GM18951 (cell line): Measurements from ENCODE around the gene BMX.

ENCODE experiments used
- POLR2A ChIP-seq: IDR thresholded peaks from 4 replicates; pipeline ENCODE4 v1.6.1; 2011; ENCODE audit warnings: mild to moderate bottlenecking; ENCODE audit not compliant: insufficient read length, insufficient read depth; ENCODE audit errors: extremely low read depth
- in situ Hi-C: fragments of 300-500 bp; cut with MboI; formaldehyde crosslinking; loops from one replicate; pipeline ENCODE4 v1.12.0; 2022; ENCODE audit warnings: low sequenced_read_pairs, mixed read lengths, inconsistent platforms; ENCODE audit not compliant: unreplicated experiment

Gene BMX

GRCh38 chrX:15515931-15516330 is 15.3 kb downstream of the BMX start:
- in situ Hi-C loops, result no loop called here
- TF ChIP-seq POLR2A, result no peak

DNA sequence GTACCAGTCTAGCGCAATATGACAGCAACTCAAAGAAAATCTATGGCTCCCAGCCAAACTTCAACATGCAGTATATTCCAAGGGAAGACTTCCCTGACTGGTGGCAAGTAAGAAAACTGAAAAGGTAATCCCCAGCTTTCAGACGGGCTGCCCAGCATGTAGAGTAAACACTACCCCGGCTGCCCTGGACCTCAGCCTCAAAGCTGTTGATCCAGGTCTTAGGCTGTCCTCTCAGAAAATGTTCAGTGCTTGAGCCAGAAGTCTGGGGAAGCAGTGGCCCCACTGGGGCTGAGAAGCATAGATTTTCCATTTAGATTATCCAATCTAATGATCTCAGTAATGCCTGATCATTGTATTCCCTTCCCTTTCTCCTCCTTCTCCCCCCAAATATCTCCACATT is 21.9 kb downstream of the BMX start:
- TF ChIP-seq POLR2A, result no peak

DNA sequence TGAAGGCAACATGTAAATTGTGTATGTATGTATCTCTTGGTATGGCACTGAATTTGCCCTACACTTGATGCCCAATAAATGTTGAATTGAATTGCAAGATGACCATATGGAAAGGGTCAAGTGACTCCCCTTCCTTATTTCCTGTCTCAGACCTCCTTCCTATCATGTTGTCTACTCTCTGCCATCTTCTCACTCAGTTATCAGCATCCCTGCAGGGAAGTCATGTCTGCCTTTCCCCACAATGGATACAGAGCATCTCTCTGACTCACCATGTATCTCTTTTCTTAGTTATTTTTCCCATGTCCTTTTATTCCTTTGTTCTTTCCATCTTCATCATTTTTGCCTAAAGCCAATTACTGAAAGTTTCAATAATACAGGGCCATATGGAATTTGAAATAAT is 22.5 kb downstream of the BMX start:
- TF ChIP-seq POLR2A, result no peak
- in situ Hi-C loops, result no loop called here

More for the DNA sequence above, 21.9 kb downstream of the BMX start:
- in situ Hi-C loops, result no loop called here

GRCh38 chrX:15524417-15524816 is 23.8 kb downstream of the BMX start:
- TF ChIP-seq POLR2A, result no peak
- in situ Hi-C loops, result no loop called here

- no peak for TF ChIP-seq POLR2A
Measured at GRCh38 chrX:15525664-15526416, 25.2 kb downstream of the BMX start.

DNA sequence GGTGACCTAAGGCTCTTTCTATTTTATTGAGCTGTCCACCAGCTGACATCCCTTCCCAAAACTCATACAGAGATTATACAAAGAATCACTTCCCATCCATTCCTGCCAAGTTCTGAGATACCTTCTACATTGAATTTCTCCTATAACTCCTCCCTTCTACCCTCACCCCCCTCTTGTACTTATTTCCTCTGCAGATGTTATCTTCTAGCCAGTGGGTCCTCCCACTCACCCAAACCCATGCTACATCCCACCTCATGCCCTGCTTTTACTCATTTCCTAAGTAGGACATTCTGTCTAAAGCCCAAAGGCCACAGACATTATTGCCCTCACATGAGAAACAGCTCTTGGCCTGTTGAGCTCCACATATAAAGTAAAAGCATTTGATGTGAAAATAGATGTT is 28.6 kb downstream of the BMX start:
- TF ChIP-seq POLR2A, result no peak
- in situ Hi-C loops, result no loop called here

More at GRCh38 chrX:15525664-15526416, 25.2 kb downstream of the BMX start:
- in situ Hi-C loops, result no loop called here

- in situ Hi-C loops, result no loop called here
- no peak for TF ChIP-seq POLR2A
Measured at GRCh38 chrX:15530318-15530717, 29.7 kb downstream of the BMX start.

DNA sequence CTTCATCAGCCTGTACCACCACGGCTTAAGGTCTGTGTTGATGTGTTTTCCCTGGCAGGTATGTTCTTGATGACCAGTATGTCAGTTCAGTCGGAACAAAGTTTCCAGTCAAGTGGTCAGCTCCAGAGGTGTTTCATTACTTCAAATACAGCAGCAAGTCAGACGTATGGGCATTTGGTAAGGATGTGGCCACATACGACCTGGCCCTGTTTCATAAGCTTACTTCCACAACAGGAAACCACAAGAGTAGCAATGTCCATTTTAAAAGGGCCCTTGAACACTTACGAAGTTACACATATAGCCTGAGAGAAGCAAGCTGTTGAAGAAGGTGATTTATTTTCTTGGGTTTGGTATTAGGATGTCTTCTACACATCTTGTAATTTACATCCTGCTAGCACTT is 46.1 kb downstream of the BMX start:
- in situ Hi-C loops, result no loop called here
- TF ChIP-seq POLR2A, result no peak

- in situ Hi-C loops, result no loop called here
- TF ChIP-seq POLR2A, result no peak
Measured at GRCh38 chrX:15547356-15547755, 46.7 kb downstream of the BMX start.

- in situ Hi-C loops, result no loop called here
- TF ChIP-seq POLR2A, result no peak
Measured at GRCh38 chrX:15549189-15550012, 48.8 kb downstream of the BMX start.

GRCh38 chrX:15559227-15559626 is 58.6 kb downstream of the BMX start:
- in situ Hi-C loops, result no loop called here
- TF ChIP-seq POLR2A, result no peak

GRCh38 chrX:15560924-15561323 is 60.3 kb downstream of the BMX start:
- in situ Hi-C loops, result no loop called here
- no peak for TF ChIP-seq POLR2A

GRCh38 chrX:15563056-15563455 is 62.4 kb downstream of the BMX start:
- no peak for TF ChIP-seq POLR2A
- in situ Hi-C loops, result no loop called here
